PC-9 (cell line): Measurements from ENCODE around the gene ADGRD1.

ENCODE experiments used
- CTCF ChIP-seq: fragments of 200-600 bp; sonication (generic); conservative IDR thresholded peaks from 2 replicates; pipeline ENCODE4 v1.6.1; 2017; ENCODE audit warnings: mixed run types, antibody characterized with exemption, mild to moderate bottlenecking, moderate library complexity
- EZH2 ChIP-seq: fragments of 200-600 bp; sonication (generic); IDR thresholded peaks from 2 replicates; pipeline ENCODE4 v1.8.0; 2017; ENCODE audit warnings: antibody characterized with exemption, low read depth

- TF ChIP-seq CTCF = no peak
- no peak for TF ChIP-seq EZH2
Observed at GRCh38 chr12:130951636-130952035, 2.1 kb upstream of the ADGRD1 start.
